AG08396 (cell line): ENCODE measurements around the gene TCF7.
"Not testable (repeated sequence)": the region's sequence is repeated elsewhere in the genome, so short reads cannot be mapped to it uniquely, and the experiment has no call there.

Experiments used
- DNase-seq: peaks from one replicate; pipeline ENCODE4 v3.0.0; 2012; ENCODE audit warnings: low spot score, mixed read lengths

Gene TCF7

GRCh38 chr5:134145041-134145757, 30.7 kb downstream of the TCF7 start:
- DNase-seq = no peak

- DNase-seq = peak; percentile 60
Observed at GRCh38 chr5:134145779-134146581, 31.5 kb downstream of the TCF7 start.

- no peak for DNase-seq
Observed at GRCh38 chr5:134146651-134147518, 32.4 kb downstream of the TCF7 start.

GRCh38 chr5:134148316-134148715, 33.8 kb downstream of the TCF7 start:
- DNase-seq = no peak

- DNase-seq = no peak
Observed at GRCh38 chr5:134148986-134149539, 34.6 kb downstream of the TCF7 start.

- DNase-seq = no peak
Observed at GRCh38 chr5:134149571-134150303, 35.3 kb downstream of the TCF7 start.

GRCh38 chr5:134151723-134152122, 37.2 kb downstream of the TCF7 start:
- no peak for DNase-seq

GRCh38 chr5:134152173-134152832, 37.8 kb downstream of the TCF7 start:
- not testable (repeated sequence) for DNase-seq

GRCh38 chr5:134153241-134153640, 38.8 kb downstream of the TCF7 start:
- no peak for DNase-seq

- DNase-seq = no peak
Observed at GRCh38 chr5:134153657-134154056, 39.2 kb downstream of the TCF7 start.

- DNase-seq = no peak
Observed at GRCh38 chr5:134161513-134162395, 47.3 kb downstream of the TCF7 start.

GRCh38 chr5:134162592-134162991, 48.1 kb downstream of the TCF7 start:
- DNase-seq = no peak

GRCh38 chr5:134171972-134172371, 57.5 kb downstream of the TCF7 start:
- DNase-seq = no peak

GRCh38 chr5:134174841-134175839, 60.7 kb downstream of the TCF7 start:
- DNase-seq = no peak

- peak; percentile 35 for DNase-seq
Observed at GRCh38 chr5:134175921-134176510, 61.5 kb downstream of the TCF7 start.

GRCh38 chr5:134176511-134177368, 62.3 kb downstream of the TCF7 start, which contains the start of gene SKP1:
Gene SKP1 (minus strand): TSS chr5:134176950. CDS start chr5:134174022, 2,928 bp downstream.
- DNase-seq = peak; percentile 95
